GM18861 (cell line): ENCODE data around the gene SMAD6.

ENCODE experiments used
- ATAC-seq: cut with Tn5 transposase; IDR thresholded peaks from one replicate; pipeline ENCODE4 v1.9.1; 2021; ENCODE audit not compliant: unreplicated experiment

The SMAD6 gene

DNA sequence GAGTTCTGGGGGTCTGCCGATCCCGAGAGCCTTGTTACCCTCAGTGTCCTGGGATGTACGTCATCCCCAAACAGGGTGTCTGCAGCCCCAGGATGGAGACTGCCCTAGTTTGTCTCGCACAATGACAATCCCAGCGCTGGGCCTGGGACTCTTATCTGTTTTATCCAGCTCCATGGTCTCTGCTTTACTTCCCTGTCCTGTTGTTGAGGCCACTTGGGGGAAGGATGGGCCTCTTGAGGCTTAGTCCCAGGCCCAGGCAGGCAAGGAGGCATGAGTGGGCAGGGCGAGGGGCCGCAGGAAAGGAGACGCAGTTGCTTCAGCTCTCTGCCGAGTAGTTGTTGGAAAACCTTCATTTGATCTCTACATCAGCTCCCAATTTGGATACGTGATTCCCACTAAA is 17.4 kb downstream of the SMAD6 start:
- ATAC-seq, result no peak

DNA sequence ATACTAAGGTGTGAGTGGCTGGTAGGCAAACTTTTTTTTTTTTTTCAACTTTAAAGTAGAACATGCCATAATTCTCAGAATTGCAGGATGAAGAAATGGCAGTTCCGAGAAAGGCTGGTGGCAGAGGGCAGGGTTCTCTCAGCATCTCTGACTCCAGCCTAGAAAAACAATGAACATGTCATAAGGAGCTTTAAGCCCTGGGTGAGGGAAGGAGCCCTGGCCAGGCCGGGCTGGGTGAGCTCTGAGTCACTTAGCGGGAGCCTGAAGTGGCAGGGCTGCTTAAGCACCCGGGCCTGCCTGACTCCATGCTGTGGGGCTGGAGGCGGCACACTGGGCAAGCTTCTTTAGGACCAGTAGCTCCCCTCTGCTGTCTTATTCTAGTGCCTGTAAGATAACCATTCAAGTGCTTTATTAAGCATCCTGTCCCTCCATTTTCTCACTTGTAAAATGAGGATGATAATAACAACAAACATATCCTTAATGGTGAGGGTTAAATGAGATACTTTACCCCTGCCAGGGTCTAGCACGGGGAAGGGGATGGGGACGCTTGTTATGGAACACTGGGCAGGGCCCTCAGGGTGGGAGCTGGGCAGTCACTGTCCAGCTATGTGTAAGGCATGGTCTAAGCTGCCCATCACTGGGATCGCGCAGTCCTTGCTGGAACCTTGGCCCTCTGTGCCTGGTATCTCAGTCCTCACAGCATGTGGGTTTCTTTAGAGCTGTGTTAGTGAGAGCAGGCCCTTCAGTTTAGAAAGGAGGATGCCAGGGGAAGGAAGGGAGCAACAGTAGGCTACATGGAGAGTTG is 18.4 kb downstream of the SMAD6 start:
- ATAC-seq, result no peak

DNA sequence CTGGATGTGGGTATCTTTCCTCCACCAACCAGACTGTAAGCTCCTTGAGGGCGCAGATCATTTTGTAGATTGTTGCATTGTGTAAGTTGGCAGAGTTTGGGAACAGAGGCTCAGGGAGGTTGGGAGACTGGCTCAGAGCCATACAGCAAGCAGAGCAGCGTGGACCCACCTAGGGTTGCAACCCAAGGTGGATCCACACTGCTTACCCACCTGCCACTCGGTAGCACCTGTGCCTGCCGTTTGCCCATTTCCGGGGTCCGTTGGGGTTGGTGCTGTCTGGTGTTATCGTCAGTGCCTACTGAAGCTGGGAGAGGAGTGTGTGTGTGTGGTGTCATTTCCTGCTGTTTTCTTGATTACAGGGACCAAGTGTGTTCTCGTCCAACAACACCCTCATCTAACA is 19.0 kb downstream of the SMAD6 start:
- no peak for ATAC-seq

GRCh38 chr15:66721501-66721937 is 19.5 kb downstream of the SMAD6 start:
- no peak for ATAC-seq

- ATAC-seq, result no peak
These were observed 19.9 kb downstream of the SMAD6 start for GRCh38 chr15:66721954-66722353.

- ATAC-seq, result no peak
These were observed 20.9 kb downstream of the SMAD6 start for GRCh38 chr15:66722757-66723540.

DNA sequence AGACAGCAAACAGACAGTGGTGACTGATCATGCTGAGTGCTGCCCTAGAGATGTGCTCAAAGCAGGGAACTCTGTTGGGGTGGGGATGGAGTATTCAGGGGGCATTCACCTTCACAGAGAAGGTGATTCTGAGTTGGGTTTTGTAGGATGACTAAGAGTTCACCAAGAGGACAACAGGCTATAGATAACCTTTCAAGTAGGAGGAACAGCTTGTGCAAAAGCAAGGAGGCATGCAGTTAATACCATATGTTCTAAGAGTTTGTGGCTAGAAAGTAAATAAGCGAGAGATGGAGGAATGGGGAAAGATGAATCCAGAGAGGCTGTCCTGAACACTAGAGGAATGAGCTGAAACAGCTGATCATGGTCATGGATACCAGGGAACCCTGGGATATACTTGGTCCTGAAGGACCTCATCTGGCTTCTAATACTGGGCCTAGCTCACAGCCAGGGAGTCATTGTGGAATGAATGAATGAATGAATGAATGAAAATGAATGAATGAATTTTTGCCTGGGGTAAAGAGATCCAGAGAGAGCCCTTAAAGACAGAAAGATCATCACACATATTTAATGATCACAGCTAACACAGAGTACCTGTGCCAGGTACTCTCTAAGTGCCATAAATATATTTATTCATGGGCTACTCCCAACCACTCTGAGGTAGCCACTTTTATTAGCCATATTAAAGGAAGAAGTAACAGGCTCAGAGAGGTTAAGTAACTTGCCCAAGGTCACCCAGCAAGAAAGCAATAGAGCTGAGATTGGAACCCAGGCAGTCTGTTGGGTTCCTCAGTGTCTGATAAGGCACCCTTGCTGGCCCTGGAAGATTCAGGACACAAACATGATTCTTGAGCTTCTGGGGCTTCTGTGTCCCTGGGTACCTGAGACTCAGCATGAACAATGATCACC is 22.0 kb downstream of the SMAD6 start:
- ATAC-seq, result no peak

DNA sequence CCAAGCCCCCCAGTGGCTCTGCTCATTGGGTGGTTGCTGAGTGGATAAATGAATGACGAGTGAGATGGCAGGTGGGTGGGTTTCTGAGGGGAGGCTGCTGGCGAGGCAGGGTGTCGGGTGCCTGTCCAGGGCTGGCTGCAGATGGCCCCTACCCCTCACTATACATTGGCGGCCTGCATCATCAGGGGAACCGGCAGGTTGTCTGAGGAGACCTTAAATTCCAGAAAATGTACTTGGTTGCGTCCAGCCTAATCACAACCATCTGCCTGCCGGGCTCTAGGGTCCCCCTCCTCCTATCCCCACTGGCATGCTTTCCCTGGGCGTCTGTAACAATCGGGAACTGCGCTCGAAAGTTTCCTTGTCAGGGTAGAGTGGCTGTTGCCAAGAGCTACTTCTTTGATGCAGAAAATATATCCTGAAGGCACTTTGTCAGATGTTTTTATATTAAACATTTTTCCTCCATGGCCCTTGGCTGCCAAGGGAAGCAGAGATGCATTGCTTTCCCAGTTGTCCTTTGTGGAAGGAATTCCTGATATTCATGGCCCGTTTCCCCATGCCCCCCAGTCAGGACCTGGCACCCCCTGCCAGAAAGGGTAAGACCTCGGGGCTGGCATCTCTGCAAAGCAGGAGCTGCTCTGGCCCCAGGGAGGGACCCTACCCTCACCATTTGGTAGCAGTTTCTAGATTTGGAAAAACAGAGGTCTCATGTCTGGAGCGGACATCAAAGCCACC is 22.9 kb downstream of the SMAD6 start:
- no peak for ATAC-seq

DNA sequence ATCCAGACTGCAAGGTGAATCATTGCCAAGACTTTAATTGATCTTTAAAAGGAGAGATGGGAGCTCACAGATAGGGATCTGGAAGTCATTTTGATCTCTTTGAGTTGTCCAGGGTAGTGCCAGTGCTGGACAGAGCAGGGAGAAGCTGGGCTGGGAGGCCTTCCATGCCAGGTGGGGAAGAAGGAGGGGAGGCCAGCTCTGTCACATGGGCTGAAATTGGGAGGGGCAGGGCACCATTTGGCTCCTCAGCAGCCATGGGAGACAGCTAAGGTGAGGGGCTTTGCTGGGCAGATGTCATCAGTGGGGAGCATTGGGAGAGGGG is 23.4 kb downstream of the SMAD6 start:
- no peak for ATAC-seq

- no peak for ATAC-seq
These were observed 24.4 kb downstream of the SMAD6 start for GRCh38 chr15:66726386-66726785.

DNA sequence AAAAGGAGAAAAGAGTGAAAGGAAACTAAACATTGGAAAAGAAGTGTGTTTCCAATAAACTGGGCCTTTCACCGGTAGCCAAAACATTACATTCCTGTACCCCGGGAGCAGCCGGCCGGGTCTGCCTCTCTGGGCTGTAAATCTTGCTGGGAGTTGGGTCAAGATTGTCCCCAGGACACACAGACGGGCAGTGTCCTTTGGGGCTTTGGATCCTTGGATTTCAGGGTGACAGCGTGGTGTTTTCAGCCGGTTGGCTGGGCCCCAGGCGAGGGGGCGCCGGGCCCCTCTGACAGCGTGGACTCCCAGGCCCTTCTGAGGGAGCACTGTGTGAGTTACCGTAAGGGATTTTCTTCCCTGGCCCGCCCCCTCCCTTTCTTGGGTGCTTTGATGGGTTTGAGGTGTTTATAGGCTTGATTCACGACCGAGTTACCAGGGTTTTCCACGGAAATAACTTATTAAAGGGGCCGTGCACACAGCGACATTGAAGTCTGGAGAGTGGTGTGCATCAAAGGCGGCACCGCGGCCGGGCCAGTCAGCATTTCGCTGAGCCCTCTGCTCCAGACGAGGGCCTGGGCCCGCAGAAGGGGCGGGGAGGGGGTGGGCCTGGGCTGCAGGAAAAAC is 27.4 kb downstream of the SMAD6 start:
- ATAC-seq, result no peak

- no peak for ATAC-seq
These were observed 28.4 kb downstream of the SMAD6 start for GRCh38 chr15:66730168-66731021.

- no peak for ATAC-seq
These were observed 31.9 kb downstream of the SMAD6 start for GRCh38 chr15:66733976-66734375.

DNA sequence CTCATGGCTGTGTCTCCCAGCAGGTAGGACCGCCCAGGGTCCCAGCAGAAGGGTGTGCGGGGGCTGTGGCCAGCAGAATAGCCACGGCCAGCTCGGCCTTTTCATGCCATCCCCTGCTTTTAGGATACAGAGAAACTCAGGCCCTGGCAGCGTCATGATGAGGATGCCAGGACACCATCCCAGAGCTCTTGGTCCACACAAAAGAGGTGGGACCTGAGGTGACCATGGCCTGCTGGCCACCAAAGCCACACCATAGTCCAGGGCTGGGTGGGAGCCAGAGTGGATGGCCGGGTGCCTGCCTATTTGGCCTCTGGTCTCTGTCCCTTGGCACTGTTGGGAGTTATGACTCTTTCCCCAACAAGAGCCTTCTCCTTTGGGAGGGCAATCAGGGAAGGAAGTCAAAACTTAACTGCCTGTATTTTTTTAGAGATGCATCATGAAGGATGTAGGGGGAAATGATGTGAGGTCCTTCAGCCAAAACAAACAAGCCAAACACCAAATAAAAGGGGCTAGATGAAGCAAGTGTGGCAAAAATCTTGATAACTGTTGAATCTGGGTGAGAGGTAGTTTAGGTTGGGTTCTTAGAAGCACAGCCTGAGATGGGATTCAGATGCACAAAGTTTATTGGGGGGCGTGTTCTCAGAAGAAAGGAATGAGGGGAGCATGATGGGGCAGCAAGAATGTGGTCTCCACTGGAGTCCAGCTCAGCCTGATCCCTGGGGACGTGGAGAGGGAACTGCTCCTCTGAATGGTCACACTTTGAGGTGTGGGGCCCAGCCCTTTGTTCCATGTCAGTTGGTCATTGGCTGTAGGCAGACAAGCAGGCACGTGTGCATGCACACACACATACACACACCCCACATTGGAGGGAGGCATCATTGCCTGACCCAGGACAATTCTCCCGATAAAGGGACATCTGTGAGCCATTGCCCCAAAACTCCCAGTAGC is 33.2 kb downstream of the SMAD6 start:
- no peak for ATAC-seq

DNA sequence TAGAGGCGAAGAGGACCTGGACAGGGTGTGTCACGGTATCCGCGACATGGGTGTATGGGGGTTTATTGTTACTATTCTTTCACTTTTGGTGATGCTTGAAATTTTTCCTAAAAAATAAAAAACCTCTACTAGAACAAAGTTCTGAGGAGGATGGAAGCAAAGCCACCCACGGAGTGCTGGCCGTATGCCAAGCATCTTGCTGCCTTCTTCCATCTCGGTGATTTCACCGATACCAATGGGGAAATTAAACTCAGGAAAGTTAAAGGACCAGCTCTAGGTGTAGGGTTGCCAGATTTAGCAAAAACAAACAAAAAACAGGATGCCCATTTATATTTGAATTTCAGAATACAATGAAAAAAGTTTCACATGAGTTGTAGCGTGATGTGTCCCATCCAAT is 33.9 kb downstream of the SMAD6 start:
- no peak for ATAC-seq

- ATAC-seq, result no peak
These were observed 35.4 kb downstream of the SMAD6 start for GRCh38 chr15:66737243-66738010.

DNA sequence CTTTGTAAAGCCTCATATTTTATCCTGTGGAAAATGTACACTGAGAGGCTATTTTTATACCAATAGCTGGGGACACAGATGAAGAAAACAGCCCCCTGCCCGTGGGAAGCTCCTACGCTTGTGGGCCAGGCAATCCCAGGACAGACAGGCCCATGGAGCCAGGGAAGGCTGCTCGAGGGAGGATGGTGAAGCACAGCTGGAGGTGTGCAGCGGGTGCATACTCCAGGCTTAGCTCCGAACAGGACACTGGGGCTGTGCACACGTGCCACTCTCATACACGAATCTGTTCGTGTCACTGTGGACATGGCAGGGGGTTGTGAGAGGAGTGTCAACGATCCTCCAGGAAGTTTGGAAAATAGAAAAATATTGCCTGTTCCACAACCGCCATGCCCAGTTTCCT is 36.1 kb downstream of the SMAD6 start:
- ATAC-seq, result no peak

DNA sequence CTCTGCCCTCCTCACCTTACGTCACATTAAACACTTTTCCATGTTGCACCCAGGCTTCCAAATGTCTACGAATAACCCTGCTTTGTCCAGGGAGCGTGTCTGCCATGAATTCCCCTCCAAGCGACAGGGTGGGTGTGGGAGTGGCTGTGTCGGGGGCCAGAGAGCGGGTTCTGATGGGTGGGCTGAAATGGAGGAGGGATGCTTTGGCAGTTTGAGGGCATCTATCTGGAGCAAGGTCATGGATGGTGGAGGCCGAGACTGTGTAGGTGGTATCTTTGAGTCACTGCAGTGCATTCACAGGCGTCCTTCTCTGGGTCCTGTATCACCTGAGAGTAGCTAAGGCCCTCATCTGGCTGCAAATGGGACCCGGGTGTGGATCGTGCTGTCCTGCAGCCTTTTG is 36.6 kb downstream of the SMAD6 start:
- ATAC-seq, result no peak
